Measurements from ENCODE around the gene GZMM.

Gene GZMM

DNA sequence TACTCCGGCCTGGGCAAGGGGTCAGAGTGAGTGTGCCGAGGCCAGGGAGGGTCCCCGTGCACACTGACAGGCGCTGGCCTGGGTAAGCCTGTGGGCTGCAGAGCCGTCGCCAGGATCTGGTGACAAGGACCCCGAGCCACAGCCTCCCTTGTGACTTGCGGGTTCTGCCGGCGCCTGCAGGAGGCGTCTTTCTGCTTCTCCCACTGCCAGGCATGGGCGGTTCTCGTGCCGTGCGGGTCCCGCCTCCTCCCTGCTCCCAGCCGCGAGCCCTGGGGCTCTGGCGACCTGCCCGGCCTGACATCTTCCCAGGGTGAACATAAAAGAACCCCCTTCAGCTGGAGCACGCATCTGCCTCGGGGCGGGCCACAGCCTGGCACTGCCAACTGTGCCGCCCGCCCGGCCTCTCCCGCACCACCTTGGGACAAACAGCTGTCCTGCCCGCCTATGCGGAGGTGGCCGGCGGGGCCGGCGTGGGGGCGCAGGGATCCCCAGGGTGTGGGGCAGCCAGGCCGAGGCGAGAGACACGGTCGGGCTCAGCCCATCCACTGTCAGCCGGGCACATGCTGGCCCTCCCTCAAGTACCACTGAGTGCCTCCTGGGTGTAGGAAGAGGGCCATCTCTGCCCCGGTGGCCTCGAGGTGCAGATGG lies 44.4 kb downstream of the GZMM start:
- Histone ChIP-seq H3K9ac (ENCODE audit: low read length) (no peak overlapping the region), H3K4me1 (ENCODE audit: control insufficient read depth, insufficient read depth, low read length) (no peaks in the 10 kb centered on the region), H3K4me3 (ENCODE audit: low read length) (no peak overlapping the region), H3K27ac (ENCODE audit: low read depth, low read length) (no peak overlapping the region), H3K27me3 (ENCODE audit: control insufficient read depth, insufficient read depth, low read length) (peaks cover 26% of the 10 kb centered on the region), H3K36me3 (ENCODE audit: control insufficient read depth, insufficient read depth, low read length) (peaks cover 4% of the 10 kb centered on the region)

- H3K4me1 ChIP-seq (ENCODE audit: control insufficient read depth, insufficient read depth, low read length), result no peaks in the 10 kb centered on the region
- H3K4me3 ChIP-seq (ENCODE audit: low read length), result no peak overlapping the region
- no peak overlapping the region for H3K9ac ChIP-seq (ENCODE audit: low read length)
- H3K36me3 ChIP-seq (ENCODE audit: control insufficient read depth, insufficient read depth, low read length), result no peaks in the 10 kb centered on the region
- peaks cover 26% of the 10 kb centered on the region for H3K27me3 ChIP-seq (ENCODE audit: control insufficient read depth, insufficient read depth, low read length)
- H3K27ac ChIP-seq (ENCODE audit: low read depth, low read length), result no peak overlapping the region
These were observed 45.2 kb downstream of the GZMM start for GRCh38 chr19:588741-589692.

GRCh38 chr19:589693-590395 lies 46.0 kb downstream of the GZMM start, which contains the start of gene HCN2:
Gene HCN2, plus strand, starts transcription at chr19:589881. Its CDS starts 65 bp downstream, at chr19:589946.
- Histone ChIP-seq H3K4me3 (ENCODE audit: low read length) (no peak within 1 kb of the TSS), H3K27ac (ENCODE audit: low read depth, low read length) (no peak within 1 kb of the TSS), H3K9ac (ENCODE audit: low read length) (no peak within 1 kb of the TSS)

GRCh38 chr19:590396-590745 lies 46.5 kb downstream of the GZMM start:
- Histone ChIP-seq H3K27me3 (ENCODE audit: control insufficient read depth, insufficient read depth, low read length) (peaks cover 24% of the 10 kb centered on the region), H3K4me3 (ENCODE audit: low read length) (no peak overlapping the region), H3K36me3 (ENCODE audit: control insufficient read depth, insufficient read depth, low read length) (no peaks in the 10 kb centered on the region), H3K4me1 (ENCODE audit: control insufficient read depth, insufficient read depth, low read length) (no peaks in the 10 kb centered on the region), H3K9ac (ENCODE audit: low read length) (no peak overlapping the region), H3K27ac (ENCODE audit: low read depth, low read length) (no peak overlapping the region)

More at GRCh38 chr19:589693-590395, 46.0 kb downstream of the GZMM start, which contains the start of gene HCN2:
- H3K4me1 ChIP-seq (ENCODE audit: control insufficient read depth, insufficient read depth, low read length), result no peaks in the 10 kb centered on the region
- H3K36me3 ChIP-seq (ENCODE audit: control insufficient read depth, insufficient read depth, low read length), result no peaks in the 10 kb centered on the region
- H3K27me3 ChIP-seq (ENCODE audit: control insufficient read depth, insufficient read depth, low read length), result peaks cover 24% of the 10 kb centered on the region

DNA sequence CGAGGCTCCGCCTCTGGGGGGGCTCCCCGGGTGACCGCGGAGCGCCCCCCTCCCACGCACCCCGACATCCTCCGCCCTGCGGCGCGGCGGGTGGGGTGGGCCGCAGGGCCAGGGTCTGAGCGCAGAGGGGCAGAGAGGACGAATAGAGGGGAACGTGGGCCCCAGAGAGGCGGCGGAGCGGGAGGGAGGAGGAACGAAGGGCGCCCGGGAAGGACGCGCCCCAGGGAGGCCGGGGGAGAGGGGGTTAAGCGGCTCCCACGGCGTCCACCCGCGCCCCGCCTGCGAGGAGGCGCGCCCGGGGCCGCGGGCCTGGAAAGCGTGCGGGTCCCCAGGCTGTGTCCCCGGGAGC lies 46.9 kb downstream of the GZMM start:
- H3K4me1 ChIP-seq (ENCODE audit: control insufficient read depth, insufficient read depth, low read length), result no peaks in the 10 kb centered on the region
- H3K4me3 ChIP-seq (ENCODE audit: low read length), result no peak overlapping the region
- no peaks in the 10 kb centered on the region for H3K36me3 ChIP-seq (ENCODE audit: control insufficient read depth, insufficient read depth, low read length)
- peaks cover 24% of the 10 kb centered on the region for H3K27me3 ChIP-seq (ENCODE audit: control insufficient read depth, insufficient read depth, low read length)
- no peak overlapping the region for H3K27ac ChIP-seq (ENCODE audit: low read depth, low read length)
- no peak overlapping the region for H3K9ac ChIP-seq (ENCODE audit: low read length)

- H3K9ac ChIP-seq (ENCODE audit: low read length), result no peak overlapping the region
- no peaks in the 10 kb centered on the region for H3K4me1 ChIP-seq (ENCODE audit: control insufficient read depth, insufficient read depth, low read length)
- H3K4me3 ChIP-seq (ENCODE audit: low read length), result no peak overlapping the region
- H3K27me3 ChIP-seq (ENCODE audit: control insufficient read depth, insufficient read depth, low read length), result peaks cover 24% of the 10 kb centered on the region
- no peaks in the 10 kb centered on the region for H3K36me3 ChIP-seq (ENCODE audit: control insufficient read depth, insufficient read depth, low read length)
- H3K27ac ChIP-seq (ENCODE audit: low read depth, low read length), result no peak overlapping the region
These were observed 47.5 kb downstream of the GZMM start for GRCh38 chr19:591099-591958.

- Histone ChIP-seq H3K4me3 (ENCODE audit: low read length) (no peak overlapping the region), H3K27me3 (ENCODE audit: control insufficient read depth, insufficient read depth, low read length) (peaks cover 24% of the 10 kb centered on the region), H3K4me1 (ENCODE audit: control insufficient read depth, insufficient read depth, low read length) (no peaks in the 10 kb centered on the region), H3K36me3 (ENCODE audit: control insufficient read depth, insufficient read depth, low read length) (no peaks in the 10 kb centered on the region), H3K27ac (ENCODE audit: low read depth, low read length) (no peak overlapping the region), H3K9ac (ENCODE audit: low read length) (no peak overlapping the region)
These were observed 48.2 kb downstream of the GZMM start for GRCh38 chr19:592101-592500.

DNA sequence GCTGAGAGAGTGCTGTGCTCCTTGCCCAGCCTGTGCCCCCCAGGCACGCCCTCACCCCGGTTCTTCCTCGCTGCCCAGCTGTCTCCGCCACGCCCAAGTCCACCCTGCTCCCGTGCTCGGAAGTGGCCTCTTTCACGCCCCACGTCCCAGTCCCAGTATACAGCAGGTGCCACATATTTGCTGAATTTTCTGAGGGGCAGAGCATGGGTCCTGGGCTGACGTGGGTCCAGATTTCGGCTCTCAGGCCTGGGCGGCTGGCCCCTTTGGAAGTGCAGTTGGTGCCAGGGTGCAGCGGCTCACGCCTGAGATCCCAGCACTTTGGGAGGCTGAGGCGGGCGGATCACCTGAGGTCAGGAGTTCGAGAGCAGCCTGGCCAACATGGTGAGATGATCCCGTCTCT lies 49.2 kb downstream of the GZMM start:
- no peak overlapping the region for H3K27ac ChIP-seq (ENCODE audit: low read depth, low read length)
- H3K4me1 ChIP-seq (ENCODE audit: control insufficient read depth, insufficient read depth, low read length), result no peaks in the 10 kb centered on the region
- H3K9ac ChIP-seq (ENCODE audit: low read length), result no peak overlapping the region
- H3K36me3 ChIP-seq (ENCODE audit: control insufficient read depth, insufficient read depth, low read length), result no peaks in the 10 kb centered on the region
- no peak overlapping the region for H3K4me3 ChIP-seq (ENCODE audit: low read length)
- peaks cover 24% of the 10 kb centered on the region for H3K27me3 ChIP-seq (ENCODE audit: control insufficient read depth, insufficient read depth, low read length)

GRCh38 chr19:593505-593904 lies 49.7 kb downstream of the GZMM start:
- Histone ChIP-seq H3K9ac (ENCODE audit: low read length) (no peak overlapping the region), H3K36me3 (ENCODE audit: control insufficient read depth, insufficient read depth, low read length) (no peaks in the 10 kb centered on the region), H3K27ac (ENCODE audit: low read depth, low read length) (no peak overlapping the region), H3K27me3 (ENCODE audit: control insufficient read depth, insufficient read depth, low read length) (peaks cover 23% of the 10 kb centered on the region), H3K4me3 (ENCODE audit: low read length) (no peak overlapping the region), H3K4me1 (ENCODE audit: control insufficient read depth, insufficient read depth, low read length) (no peaks in the 10 kb centered on the region)

DNA sequence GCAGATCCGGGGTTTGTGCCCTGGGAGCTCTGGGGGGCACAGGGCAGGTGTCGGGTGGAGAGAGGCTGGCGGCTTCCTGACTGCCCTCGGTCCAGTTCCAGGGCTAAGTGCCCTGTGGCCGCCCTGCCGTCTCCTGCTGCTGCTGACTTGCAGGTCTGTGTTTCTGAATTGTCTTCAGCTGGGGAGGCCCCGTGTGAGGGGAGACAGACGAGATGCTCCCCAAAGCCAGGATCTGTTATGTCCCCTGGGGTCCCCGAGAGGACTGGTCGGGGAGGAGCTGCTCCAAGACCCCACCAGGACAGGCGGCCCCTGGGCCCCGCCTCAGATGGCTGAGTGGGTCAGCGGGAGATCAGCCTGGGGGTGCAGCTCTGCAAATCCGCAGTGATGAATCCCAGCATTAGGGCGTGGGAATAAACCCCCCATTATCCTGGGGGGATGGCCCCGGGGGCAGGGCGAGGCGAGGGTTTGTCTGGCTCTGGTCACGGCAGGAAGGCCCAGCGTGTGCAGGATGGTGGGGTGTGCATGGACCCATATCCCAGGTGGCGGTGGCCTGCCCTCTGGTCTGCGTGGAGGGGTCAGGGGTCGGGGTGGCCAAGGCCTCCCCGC lies 50.5 kb downstream of the GZMM start:
- Histone ChIP-seq H3K27ac (ENCODE audit: low read depth, low read length) (no peak overlapping the region), H3K27me3 (ENCODE audit: control insufficient read depth, insufficient read depth, low read length) (peaks cover 15% of the 10 kb centered on the region), H3K36me3 (ENCODE audit: control insufficient read depth, insufficient read depth, low read length) (no peaks in the 10 kb centered on the region), H3K4me1 (ENCODE audit: control insufficient read depth, insufficient read depth, low read length) (no peaks in the 10 kb centered on the region), H3K9ac (ENCODE audit: low read length) (no peak overlapping the region), H3K4me3 (ENCODE audit: low read length) (no peak overlapping the region)

DNA sequence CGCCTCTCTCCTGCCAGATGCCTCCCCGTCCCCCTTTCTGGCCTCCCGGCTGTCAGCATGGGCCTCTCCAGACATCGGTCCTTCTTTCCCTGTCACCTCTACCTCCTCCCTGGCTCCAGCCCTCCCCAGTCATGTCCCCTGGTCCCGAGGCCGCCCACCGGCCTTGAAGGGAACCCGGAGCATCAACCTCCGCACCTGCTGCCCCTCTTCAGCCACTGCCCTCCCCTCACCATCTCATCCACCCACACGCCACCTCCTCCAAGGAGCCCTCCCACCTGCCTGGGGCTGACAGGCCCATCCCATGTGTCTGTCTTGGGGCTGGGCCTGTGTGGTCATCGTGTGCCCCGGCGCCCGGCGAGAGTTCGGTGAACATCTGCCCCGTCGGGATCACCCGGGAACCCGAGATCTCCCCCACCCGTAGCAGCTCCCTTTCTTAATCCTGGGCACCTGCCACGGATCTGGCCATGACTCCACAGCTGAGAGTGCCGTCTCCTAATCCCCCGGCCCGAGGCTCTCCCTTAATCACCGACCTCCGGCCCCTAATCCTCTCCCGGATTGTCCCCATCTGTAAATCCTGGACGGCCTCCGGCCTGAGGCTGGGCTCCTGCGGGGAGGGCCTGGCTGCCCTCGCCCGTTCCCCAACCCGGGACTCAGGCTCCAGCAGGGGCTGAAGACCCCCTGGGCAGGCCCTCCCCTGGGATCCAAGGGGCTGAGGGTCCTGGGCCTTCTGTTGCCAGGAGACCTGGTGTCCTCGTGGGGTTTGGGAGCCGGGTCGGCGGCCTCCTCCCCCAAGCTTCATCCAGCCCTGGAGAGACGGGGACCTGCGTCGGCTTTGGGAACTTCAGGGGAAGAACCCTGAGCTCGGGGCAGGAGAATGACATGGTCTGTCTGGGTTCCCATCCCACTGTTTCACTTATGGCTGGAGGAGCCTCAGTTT lies 51.7 kb downstream of the GZMM start:
- H3K27ac ChIP-seq (ENCODE audit: low read depth, low read length), result no peak overlapping the region
- H3K36me3 ChIP-seq (ENCODE audit: control insufficient read depth, insufficient read depth, low read length), result no peaks in the 10 kb centered on the region
- H3K9ac ChIP-seq (ENCODE audit: low read length), result no peak overlapping the region
- H3K4me3 ChIP-seq (ENCODE audit: low read length), result no peak overlapping the region
- peaks cover 14% of the 10 kb centered on the region for H3K27me3 ChIP-seq (ENCODE audit: control insufficient read depth, insufficient read depth, low read length)
- no peaks in the 10 kb centered on the region for H3K4me1 ChIP-seq (ENCODE audit: control insufficient read depth, insufficient read depth, low read length)
